ENCODE data around the gene TET1.
"Not testable (repeated sequence)": the region's sequence is repeated elsewhere in the genome, so short reads cannot be mapped to it uniquely, and the experiment has no call there.

Gene TET1

DNA sequence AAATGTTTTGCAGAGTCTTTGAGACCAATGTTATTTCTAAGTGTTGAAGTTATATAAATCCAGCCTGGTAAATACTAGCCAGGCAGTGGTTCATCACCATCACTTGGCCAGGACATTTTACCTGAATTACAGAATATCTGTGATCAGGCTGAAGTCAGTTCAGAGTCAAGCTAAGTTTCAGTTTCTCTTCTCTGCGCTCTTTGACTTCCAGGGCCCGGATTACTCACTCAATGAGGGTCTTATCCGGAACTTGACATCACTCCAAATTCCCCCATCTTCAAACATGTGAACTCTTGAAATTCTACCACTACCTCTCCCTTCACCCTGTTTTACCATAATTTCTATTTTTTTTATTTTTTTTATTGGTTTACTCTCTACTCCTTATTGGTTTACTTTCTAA, 124.3 kb downstream of the TET1 start:
- no peak overlapping the region for H3K27ac ChIP-seq
- TF ChIP-seq ZFX (IDR thresholded peaks at IDR 0.05; ENCODE audit: borderline replicate concordance) = no peak
- TF ChIP-seq, protein P1, sequence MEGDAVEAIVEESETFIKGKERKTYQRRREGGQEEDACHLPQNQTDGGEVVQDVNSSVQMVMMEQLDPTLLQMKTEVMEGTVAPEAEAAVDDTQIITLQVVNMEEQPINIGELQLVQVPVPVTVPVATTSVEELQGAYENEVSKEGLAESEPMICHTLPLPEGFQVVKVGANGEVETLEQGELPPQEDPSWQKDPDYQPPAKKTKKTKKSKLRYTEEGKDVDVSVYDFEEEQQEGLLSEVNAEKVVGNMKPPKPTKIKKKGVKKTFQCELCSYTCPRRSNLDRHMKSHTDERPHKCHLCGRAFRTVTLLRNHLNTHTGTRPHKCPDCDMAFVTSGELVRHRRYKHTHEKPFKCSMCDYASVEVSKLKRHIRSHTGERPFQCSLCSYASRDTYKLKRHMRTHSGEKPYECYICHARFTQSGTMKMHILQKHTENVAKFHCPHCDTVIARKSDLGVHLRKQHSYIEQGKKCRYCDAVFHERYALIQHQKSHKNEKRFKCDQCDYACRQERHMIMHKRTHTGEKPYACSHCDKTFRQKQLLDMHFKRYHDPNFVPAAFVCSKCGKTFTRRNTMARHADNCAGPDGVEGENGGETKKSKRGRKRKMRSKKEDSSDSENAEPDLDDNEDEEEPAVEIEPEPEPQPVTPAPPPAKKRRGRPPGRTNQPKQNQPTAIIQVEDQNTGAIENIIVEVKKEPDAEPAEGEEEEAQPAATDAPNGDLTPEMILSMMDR (IDR thresholded peaks at IDR 0.05) = no peak

DNA sequence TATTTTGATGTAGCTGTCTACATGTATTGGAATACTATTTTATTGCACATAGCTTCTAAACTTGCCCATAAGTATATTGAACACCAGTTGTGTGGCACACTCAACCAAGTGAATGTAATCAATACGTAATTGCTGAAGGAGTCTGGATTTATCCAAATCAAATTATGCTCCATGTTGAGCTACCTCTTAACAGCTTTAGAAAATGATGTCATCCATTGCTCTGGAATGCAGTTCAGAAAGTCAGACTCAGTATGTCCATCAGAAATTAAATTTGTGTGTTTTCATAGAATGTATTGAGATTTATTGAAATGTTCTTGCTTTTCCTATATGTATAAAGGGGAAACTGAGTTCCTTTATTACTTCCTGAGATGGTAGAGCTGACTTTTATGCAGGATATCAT, 135.9 kb downstream of the TET1 start:
- TF ChIP-seq ZFX (IDR thresholded peaks at IDR 0.05; ENCODE audit: borderline replicate concordance) = no peak
- TF ChIP-seq, protein P1 (IDR thresholded peaks at IDR 0.05) = no peak
- H3K27ac ChIP-seq = no peak overlapping the region

DNA sequence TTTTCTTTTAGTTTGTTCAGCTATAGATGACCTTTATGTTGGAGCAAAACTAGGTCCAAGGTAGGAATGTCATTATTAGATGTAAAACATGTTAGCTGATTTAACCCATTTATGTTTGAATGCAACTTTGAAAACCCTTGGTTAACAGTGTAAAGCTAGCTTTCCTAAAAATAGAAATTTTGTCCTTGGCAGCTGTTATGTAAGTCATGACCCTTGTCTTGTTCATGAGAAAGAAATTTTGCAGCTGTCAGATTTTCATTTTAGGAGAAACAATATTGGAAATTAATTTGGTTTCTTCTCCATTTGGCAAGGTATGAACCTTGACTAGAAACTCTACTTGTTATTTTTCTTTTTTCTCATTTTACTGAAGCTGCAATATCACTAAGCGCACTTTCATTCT, 137.0 kb downstream of the TET1 start:
- H3K27ac ChIP-seq = no peak overlapping the region
- TF ChIP-seq, protein P1 (IDR thresholded peaks at IDR 0.05) = no peak
- TF ChIP-seq ZFX (IDR thresholded peaks at IDR 0.05; ENCODE audit: borderline replicate concordance) = no peak

DNA sequence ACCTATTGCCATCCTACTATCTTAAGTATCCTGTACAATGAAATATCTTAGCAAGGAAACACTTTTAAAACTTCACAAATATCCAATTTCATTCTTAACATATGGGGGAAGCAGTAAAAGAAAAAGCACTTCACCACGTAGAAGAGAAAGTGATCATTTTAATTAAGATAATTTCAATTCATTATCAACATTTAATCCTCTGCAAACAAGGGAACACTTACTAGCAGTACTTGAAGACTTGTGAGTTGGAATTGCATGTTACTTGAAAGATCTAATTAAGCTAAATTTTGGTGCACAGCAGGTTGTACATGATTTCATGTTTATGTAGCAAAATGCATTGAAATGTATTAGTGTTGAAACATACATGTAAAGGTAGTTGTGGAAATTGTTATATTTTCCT, 140.1 kb downstream of the TET1 start:
- H3K27ac ChIP-seq = no peak overlapping the region
- TF ChIP-seq, protein P1 (IDR thresholded peaks at IDR 0.05) = no peak
- no peak for TF ChIP-seq ZFX (IDR thresholded peaks at IDR 0.05; ENCODE audit: borderline replicate concordance)

DNA sequence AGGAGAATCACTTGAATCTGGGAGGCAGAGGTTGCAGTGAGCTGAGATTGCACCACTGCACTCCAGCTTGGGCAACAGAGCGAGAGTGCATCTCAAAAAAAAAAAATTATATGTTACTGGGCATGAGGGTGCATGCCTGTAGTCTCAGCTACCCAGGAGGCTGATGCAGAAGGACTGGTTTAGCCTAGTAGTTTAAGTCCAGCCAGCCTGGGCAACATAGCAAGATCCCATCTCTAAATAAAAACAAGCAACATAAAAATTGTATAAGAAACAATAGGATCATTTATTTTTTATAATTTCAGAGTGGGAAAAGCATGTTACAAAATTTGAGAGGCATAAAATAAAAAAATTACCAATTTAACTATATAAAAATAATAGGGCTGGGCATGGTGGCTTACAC, 145.4 kb downstream of the TET1 start:
- TF ChIP-seq, protein P1 (IDR thresholded peaks at IDR 0.05) = no peak
- no peak overlapping the region for H3K27ac ChIP-seq

DNA sequence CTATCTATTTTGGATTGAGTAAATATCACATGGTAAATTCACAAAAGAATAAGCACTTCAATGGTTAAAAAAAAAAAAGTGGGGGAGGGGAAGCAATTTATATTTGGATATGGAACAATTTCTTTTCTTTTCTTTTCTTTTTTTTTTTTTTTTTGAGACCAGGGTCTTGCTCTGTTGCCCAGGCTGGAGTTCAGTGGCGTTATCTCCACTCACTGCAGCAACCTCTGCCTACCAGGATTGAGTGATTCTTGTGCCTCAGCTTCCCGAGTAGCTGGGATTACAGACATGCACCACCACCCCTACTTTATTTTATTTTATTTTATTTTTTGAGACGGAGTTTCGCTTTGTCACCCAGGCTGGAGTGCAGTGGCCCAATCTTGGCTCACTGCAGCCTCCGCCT, 148.8 kb downstream of the TET1 start:
- not testable (repeated sequence) for H3K27ac ChIP-seq

DNA sequence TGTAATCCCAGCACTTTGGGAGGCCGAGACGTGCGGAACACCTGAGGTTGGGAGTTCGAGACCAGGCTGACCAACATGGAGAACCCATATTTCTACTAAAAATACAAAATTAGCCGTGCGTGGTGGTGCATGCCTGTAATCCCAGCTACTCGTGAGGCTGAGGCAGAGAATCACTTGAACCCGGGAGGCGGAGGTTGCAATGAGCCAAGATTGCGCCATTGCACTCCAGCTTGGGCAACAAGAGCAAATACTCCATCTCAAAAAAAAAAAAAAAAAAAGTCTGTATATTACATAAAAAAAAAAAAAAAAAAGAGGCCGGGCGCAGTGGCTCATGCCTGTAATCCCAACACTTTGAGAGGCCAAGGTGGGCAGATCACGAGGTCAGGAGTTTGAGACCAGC, 152.9 kb downstream of the TET1 start:
- not testable (repeated sequence) for H3K27ac ChIP-seq

DNA sequence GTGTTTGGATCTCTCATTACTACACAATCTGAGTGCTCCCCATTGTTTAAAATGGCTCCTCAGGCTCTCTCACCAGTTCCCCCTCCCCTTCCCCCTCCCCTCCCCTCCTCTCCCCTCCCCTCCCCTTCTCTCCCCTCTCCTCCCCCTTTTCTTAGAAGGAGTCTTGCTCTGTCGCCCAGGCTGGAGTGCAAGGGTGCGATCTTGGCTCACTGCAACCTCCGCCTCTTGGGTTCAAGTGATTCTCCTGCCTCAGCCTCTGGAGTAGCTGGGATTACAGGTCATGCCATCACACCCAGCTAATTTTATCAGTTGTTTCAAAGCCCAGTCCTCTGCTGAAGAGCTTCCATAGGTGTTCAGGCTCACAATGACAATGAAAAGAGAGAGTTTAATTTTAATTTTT, 157.3 kb downstream of the TET1 start:
- H3K27ac ChIP-seq = no peak overlapping the region
- no peak for TF ChIP-seq ZFX (IDR thresholded peaks at IDR 0.05; ENCODE audit: borderline replicate concordance)
- TF ChIP-seq, protein P1 (IDR thresholded peaks at IDR 0.05) = no peak
